ENCODE results near the gene BOK.

DNA sequence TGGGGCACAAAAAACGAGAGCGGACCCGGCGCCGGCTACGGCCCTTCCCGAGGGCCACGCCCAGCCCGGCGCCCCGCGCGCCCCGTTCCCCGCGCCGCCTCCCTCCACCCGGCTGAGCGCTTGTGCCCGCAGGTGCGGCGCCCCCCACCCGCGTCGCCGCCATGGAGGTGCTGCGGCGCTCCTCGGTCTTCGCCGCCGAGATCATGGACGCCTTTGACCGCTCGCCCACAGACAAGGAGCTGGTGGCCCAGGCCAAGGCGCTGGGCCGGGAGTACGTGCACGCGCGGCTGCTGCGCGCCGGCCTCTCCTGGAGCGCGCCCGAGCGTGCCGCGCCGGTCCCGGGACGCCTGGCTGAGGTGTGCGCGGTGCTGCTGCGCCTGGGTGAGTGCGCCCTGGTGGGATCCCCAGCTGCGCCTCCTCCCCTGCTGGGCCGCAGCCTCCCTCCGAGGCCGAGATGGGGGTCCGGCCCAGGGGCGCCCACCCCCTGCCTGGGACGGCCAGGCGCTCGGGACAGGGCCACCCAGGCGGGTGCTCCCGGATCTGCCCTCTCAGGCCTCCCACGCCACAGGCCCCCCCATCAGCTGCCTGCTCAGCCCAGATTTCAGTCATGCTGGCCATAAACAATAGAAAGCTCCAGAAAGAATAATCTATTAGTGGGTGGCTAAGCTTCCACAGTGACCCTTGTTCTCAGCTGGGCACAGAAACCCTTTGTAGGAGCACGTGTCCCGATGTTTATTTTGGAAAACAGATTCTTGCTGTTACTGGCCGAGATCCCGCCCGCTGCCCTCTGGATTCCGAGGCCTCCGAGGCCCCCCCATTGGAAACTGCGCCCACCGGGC is 997 bp downstream of the BOK start:
- TF ChIP-seq CTCF (conservative IDR thresholded peaks at IDR 0.05; ENCODE audit: low read length) = no peak
- no peak for TF ChIP-seq EZH2phosphoT487 (IDR thresholded peaks at IDR 0.05; ENCODE audit: borderline replicate concordance)
